GM10266 (cell line): ENCODE measurements around the gene NFKBIB.

Experiments
- DNase-seq: peaks from one replicate; pipeline ENCODE4 v3.0.0; 2012; ENCODE audit errors: extremely low spot score
- CTCF ChIP-seq: IDR thresholded peaks from 2 replicates; pipeline ENCODE4 v1.5.1; 2012; ENCODE audit warnings: mild to moderate bottlenecking, low read depth; ENCODE audit not compliant: control insufficient read depth, insufficient read depth; ENCODE audit errors: missing control alignments

Gene NFKBIB

GRCh38 chr19:38928391-38929001 is 28.7 kb downstream of the NFKBIB start:
- no peak for TF ChIP-seq CTCF
- no peak for DNase-seq

- DNase-seq, result peak; percentile 98
- TF ChIP-seq CTCF, result peak; percentile 92
These were observed 30.4 kb downstream of the NFKBIB start, which contains the start of gene SARS2 for GRCh38 chr19:38929929-38930775. Gene SARS2, minus strand, starts transcription at chr19:38930763. Its CDS starts 27 bp downstream, at chr19:38930736.

GRCh38 chr19:38930776-38931520 is 31.2 kb downstream of the NFKBIB start, which contains the start of gene MRPS12:
Gene MRPS12, plus strand, starts transcription at chr19:38930944. Its CDS starts 351 bp downstream, at chr19:38931295.
- no peak for TF ChIP-seq CTCF
- DNase-seq, result peak; percentile 99

DNA sequence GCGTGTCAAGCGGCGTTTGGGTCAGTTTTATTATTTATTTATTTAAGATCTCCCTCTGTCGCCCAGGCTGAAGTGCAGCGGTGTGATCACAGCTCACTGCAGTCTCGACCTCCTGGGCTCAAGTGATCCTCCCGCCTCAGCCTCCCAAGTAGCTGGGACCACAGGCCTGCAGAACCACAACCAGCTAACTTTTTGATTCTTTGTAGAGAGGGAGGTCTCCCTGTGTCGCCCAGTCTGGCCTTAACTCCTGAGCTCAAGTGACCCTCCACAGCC is 31.7 kb downstream of the NFKBIB start:
- DNase-seq, result no peak
- TF ChIP-seq CTCF, result no peak

GRCh38 chr19:38932425-38933179 is 32.8 kb downstream of the NFKBIB start:
- peak; percentile 53 for TF ChIP-seq CTCF
- DNase-seq, result no peak

GRCh38 chr19:38933544-38933943 is 33.8 kb downstream of the NFKBIB start:
- TF ChIP-seq CTCF, result no peak
- DNase-seq, result no peak
